COLO668 (cell line): ENCODE results near the gene GJA4.

Experiments
- DNase-seq: peaks from one replicate; lab custom pipeline; 2025; ENCODE audit not compliant: unreplicated experiment; lab: John Stamatoyannopoulos, UW

GJA4 gene

GRCh38 chr1:34829250-34829649 is 36.5 kb downstream of the GJA4 start:
- DNase-seq: no peak

- DNase-seq: peak; percentile 94
Observed at GRCh38 chr1:34831721-34832246, 39.0 kb downstream of the GJA4 start.

GRCh38 chr1:34833711-34834110 is 40.9 kb downstream of the GJA4 start:
- no peak for DNase-seq

- DNase-seq: no peak
Observed at GRCh38 chr1:34839526-34840305, 46.9 kb downstream of the GJA4 start.

GRCh38 chr1:34840426-34840825 is 47.6 kb downstream of the GJA4 start:
- no peak for DNase-seq

GRCh38 chr1:34842073-34842472 is 49.3 kb downstream of the GJA4 start:
- DNase-seq: no peak

GRCh38 chr1:34842952-34843371 is 50.2 kb downstream of the GJA4 start:
- no peak for DNase-seq

- peak; percentile 68 for DNase-seq
Observed at GRCh38 chr1:34843392-34844251, 50.8 kb downstream of the GJA4 start.

GRCh38 chr1:34844252-34844634 is 51.4 kb downstream of the GJA4 start:
- DNase-seq: peak; percentile 94
